ELF-1 (cell line): ENCODE measurements around the gene ZNF326.

ENCODE experiments used
- DNase-seq: peaks from one replicate; pipeline ENCODE4 v3.0.0-alpha.2; 2016; ENCODE audit warnings: low read depth, low spot score

The ZNF326 gene

DNA sequence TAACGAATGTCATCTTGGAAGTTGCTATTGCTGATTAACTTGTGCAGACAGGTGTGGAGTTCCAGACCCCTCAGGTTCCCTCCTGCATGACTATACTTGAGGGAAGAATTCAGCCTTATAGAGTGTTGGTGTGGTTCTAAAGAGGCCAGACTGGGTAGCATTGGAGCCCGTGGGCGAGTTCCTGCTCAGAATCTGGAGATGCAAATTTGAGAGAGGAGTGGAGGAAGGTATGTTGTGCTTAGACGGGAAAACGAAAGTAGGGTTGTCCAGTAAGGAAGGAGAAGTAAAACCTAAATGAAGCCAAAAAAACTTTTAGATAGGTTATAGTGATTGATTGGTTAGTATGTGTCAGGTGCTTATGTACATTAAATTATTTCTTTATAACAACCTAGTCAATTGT is 79.2 kb downstream of the ZNF326 start:
- DNase-seq: no peak

DNA sequence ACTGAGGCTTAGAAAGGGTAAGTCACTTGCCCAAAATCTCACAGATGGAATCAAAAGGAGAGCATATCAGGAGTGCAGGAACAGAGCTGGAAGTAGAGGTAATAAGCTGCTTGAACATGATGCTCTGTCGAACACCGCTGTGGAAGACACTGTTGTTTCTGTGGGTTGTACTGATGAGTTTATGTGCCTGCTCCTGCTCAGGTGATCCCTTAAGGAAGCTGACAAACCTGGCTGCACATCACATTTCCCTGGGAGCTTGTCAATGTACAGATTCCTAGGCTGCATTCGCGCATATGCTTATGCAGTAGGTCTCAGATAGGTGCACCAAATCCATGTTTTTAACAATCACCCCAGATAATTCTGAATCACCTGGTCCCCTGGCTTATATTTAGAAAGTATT is 79.7 kb downstream of the ZNF326 start:
- DNase-seq: no peak

DNA sequence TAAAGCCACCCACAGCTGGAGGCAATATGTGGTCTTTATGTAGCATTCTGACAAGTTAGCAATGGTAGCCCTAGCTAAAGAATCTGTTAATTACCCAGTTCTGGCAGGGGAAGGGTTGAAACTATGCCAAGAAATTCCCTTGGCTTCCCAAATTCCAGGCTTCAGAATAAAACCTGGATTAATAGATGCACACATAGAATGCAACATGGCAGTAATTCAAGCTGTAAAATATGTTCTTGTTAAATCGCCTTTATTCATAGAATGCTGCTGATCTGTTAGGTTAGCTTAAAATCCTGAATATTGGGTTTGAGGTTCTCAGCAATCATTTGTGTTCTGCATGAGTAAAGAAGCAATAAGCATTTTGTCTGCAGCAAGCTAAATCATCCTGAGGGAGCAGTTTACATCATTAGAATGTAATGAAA is 80.1 kb downstream of the ZNF326 start:
- no peak for DNase-seq

DNA sequence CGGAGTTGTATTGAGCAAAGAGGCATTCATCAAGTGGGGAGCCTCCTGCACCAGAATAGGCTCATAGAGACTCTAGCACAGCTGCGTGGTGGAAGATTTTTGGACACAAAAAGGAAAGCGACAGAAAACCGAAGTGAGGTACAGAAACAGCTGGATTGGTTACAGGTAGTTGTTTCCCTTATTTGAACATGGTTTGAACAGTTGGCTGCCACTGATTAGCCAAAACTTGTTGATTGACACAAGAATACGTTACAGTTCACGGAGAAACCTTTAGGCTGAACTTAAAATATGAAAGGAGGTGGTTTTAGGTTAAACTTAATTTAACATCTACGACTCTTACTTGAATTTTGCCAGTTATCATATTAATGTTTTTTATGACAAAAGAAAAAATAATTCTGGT is 89.1 kb downstream of the ZNF326 start:
- no peak for DNase-seq
